ENCODE measurements around the gene ERCC1.

The ERCC1 gene

DNA sequence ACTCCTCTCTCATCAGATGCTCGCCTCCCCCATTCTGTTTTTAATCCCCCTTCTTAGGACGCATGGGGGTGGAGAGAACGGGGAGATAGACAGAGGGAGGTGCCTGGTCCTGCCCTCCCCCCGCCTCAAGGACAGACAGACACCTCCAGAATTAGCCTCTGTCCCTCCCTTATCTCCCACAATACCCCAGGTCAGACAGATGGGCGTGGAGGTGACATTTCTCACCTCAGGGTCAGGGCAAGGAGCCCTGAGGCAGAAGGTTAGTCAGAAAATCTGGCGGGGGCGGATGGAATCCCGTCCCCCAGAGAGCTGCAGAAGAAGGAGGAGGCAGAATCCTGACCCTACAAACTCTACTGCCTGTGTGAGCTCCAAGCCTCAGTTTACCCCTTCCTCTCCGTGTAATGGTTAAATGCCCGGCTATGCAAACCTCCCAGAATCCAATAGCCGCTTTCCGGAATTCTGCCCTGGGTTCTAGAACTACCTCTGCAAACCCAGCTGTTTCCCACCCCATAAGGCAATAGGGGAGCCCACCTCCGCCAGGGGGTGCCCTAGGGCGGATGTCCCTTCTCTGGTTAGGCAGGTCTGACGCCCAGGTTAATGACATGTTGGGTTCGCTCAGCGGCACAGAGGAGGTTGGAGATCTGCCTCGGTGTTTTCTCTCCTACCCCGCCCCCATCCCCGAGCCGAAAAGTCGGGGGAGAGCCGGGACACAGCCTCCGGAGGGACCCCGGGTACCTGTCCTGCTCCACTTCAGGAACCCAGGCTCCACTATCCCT is 19.7 kb downstream of the ERCC1 start:
- DNase-seq: peak; percentile 70

DNA sequence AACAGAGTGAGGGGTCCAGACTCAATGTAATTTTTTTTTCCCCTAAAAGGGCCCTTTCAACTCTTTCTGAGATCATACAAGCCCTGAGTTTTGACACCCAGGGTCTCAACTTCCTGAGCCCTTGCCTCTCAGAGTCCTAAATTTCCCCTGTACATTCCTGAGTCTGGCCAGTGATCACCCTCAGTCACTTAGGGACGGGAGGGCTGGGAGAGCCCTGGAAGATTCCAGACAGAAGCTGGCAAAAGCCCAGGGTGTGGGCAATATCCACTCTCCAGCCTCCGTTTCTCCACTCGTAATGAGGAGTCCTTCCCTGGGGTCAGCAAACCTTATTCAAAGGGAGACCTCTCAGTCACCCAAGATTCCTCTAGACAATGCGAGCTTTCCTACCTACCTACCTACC is 20.4 kb downstream of the ERCC1 start:
- no peak for DNase-seq

DNA sequence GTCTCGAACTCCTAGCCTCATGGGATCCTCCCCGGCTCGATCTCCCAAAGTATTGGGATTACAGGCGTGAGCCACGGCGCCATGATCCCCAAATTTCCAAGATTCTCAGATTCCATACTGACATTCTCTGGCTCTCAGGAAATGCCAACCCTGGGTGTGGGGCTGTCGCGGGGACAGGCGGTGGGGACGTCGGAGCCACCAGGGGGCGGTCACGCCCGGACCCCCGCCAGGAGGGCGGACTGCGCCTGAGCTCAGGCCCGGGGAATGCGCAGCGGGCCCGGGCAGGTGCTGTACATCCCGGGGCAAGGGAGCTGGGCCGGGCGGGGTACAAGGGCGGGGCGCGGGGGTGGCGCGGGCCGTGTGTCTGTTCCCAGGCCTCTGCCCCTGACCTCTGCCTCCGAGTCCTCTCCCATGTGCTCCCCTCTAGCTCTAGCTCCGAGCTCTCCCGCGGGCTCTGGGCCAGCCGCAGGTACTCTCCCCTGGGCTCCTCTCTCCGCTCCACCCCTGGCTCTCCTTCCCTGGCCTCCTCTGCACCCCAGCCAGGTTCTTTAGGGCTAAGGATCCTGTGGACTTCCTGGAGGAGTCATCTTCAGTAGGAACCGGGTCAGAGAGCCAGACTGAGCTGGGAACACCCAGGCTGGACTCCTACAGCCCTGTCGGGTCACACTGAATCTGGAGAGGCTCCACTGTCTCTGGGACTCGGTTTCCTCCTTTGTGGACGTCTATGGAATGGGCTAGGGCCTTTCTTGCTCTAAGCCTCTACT is 21.2 kb downstream of the ERCC1 start:
- DNase-seq: no peak

DNA sequence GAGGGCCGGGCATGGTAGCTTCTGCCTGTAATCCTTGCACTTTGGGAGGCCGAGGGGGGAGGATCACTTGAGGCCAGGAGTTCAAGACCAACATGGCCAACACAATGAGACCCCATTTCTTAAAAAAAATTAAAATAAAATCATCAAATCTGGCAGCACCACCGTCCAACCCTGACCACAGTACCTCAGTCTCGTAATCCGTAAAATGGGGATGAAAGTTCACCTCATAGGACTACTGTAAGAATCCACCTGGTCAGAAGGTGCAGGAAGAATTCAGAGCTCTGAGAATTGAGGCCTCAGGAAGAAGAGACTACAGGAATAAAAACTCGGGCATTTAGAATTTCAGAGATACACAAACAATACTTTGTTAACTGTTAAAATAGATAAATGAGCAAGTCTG is 21.9 kb downstream of the ERCC1 start:
- no peak for DNase-seq

DNA sequence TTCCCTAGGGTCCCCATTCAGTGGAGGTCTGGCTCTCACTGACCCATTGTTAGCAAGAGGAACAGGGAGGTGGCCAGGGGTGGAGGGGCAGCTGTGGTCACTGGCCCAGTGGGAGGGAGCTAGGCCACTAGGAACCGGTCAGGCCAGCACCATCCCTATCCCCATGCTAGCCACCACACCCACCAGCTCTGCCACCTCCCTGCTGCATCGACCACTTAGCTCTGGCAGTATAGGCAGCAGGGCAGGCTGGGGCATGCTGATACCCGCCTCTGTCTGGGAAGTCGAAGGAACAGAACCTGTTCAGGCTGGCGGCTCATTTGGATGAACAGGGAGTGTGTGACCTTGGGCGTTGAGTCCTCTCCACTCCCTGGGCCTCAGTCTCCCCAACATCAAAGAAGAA is 23.5 kb downstream of the ERCC1 start:
- DNase-seq: no peak

DNA sequence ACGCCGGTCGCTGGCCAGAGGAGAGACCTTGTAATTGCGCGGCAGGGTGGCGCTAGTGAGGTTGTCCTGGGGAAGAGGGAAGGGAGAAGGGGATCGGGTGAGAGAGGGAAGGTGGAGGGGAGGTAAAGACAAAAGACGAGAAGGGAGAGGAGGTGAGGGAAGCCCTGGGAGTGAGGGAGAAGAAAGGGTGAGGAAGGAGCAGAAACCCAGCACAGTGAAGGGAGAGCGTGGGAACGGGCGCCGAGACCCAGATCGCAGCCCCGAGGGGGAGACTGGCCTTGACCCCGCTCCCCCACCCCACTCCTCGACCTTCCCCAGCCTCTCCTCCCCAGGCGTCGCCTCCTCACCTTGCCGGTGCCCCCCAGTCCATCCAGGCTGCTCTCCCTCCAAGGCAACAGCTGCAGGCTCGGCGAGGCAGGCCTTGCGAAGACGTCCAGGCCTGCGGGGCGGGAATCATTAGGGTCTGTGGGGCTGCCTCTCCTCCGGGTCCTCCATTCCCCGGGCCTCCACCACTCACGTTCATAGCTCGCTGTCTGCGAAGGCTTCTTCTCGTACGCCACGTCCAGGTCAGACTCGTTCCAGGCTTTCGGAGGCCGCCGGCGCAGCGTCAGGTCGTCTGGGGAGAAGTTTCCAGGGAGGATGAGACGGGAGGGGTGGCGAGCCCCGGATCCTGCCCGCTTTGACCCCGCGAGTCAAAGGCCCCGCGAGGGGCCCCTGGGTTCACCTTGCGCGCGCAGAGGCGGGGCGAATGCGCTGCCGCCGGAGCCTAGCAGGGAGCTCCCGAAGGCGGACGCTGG is 27.7 kb downstream of the ERCC1 start:
- DNase-seq: no peak

DNA sequence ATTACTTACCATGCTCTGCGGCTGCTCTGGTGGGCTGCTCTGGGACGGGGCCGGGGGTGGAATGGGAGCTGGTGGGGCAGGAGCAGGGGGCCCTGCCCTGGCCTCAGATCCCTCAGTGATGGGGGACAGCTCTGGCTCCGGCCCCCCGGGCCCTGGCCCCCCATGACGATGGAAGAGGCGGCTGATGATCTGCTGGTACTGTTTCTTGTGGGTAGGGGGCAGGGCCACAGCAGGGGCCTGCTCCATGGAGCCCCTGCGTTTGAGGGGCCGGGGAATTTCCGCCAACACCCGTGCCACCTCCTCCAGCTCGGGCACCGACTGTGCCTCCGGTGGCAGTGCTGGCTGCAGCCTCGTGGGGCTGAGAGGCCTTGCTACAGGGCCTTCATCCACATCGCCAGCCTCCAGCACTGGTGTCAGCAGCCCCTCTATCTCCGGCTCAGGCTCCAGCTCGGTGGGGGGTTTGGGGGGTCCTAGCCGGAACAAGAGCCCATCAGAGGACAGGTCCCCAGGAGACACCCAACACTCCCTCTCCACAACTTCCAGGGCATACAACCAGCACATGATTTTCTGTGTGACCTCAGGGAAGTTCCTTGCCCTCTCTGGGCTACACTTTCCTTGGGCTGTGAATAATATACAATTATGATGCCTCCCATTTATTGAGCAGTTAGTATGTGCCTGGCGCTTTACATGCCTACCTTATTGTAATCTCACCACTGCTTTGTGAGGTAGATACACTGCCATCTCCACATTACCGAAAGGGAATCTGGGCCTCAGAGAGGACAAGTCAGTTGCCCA is 31.6 kb downstream of the ERCC1 start:
- no peak for DNase-seq

DNA sequence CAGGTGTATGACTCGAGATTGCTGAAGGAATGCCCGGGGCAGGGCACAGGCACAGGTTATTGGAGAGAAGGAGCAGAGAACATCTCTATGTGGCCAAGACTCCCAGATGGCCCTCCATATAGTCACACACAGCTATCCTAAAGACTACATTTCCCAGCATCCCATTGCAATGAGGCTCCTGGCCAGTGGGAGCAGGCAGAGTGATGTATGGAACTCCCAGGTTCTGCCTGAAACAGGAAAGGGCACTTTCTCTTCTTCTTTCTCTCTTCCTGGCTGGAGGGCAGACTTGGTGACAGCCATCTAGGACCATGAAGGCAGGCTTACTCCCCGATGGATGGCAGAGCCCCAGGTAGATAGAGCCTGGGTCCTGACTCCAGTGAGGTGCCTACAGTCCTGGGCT is 32.4 kb downstream of the ERCC1 start:
- no peak for DNase-seq

DNA sequence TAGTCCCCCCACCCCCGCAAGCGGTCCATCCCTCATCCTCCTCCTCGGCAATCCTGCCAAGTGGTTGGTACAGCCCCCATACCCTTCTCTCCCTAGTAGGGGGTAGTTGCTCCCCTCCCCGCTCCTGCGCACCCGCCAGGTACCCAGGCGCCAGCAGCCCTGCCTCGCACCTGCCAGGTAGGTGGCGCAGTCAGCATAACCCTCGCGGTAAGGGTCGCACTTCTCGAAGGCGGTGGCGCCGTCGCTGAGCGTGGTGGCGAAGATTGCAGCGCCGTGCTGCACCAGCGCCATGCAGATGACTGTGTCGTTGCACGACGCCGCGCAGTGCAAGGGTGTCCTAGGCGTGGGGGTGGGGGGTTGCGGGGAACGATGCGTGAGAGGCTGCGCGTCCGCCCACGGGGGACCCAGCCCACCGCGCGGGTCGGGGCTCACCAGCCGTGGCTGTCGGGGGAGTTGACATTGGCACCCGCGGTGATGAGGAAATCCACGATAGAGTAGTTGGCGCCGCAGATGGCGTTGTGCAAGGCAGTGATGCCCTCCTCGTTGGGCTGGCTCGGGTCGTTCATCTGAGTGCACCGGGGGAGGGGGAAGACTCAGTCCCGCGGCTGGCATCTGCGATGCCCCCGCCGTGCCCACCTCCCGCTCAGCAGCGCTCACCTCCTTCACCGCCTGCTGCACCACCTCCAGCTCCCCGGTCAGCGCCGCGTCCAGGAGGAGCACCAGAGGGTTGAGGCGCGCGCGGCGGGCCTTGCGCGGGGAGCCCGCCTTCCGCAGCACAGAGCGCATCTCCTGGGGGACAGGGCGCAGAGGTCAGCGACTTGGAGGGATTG is 38.1 kb downstream of the ERCC1 start:
- DNase-seq: no peak

DNA sequence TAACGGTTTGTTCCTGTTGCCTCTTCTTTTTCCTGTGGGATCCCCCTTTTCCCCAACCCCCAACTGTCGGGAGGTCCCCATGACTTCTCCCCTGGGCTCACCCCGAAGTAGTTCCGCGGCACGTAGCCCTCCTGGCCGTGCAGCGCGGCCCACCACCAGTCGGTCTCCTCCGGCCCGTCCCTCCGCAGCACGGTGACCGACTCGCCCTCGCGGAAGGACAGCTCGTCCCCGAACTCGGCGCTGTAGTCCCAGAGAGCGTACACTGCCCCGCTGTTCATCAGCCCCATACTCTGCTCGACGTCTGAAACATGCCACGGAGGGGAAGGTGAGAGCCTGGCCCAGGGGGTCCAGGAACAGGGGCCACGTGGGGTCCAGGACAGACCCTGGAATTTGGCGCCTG is 41.3 kb downstream of the ERCC1 start:
- no peak for DNase-seq

DNA sequence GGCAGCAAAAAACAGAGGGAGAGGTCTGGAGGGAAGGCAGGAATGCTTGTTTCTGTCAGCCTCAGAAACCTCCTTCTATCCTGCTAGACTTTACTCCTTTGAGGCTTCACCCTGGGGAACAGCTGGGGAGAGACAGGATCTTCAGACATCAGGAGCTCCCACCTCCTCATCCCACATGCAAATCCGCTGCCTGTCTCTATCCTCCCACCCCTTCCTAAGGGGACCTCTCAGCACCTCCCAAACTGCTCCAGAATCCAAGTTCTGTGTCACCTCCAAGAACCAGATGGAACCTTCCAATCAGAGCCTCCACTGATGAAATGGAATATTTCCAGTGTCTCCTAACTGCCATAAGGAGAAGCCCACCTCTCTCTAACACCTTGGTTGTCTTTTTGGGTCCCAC is 43.6 kb downstream of the ERCC1 start:
- no peak for DNase-seq

DNA sequence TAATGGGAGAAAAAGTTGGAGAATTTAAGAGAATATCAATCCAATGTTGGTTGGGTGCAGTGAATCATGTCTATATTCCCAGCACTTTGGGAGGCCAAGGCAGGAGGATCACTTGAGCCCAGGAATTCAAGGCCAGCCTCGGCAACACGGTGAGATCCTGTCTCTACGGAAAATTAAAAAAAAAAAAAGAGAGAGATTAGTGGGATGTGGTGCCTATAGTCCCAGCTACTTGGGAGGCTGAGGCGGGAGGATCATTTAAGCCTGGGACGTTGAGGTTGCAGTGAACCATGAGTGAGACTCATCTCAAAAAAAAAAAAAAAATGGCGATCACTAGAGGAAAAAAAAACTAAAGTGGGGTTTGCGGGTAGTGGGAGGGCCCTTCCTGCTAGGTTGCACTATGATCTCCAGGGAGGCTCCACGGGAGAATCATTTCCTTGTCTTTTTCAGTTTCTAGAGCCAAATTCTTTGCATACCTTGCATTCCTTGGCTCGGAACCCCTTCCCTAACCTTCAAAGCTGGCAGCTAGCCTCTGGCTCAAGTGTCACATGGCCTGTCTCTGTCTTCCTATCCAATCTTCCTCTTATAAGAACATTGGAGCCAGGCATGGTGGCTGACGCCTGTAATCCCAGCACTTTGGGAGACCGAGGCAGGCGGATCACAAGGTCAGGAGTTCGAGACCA is 47.5 kb downstream of the ERCC1 start:
- DNase-seq: no peak

DNA sequence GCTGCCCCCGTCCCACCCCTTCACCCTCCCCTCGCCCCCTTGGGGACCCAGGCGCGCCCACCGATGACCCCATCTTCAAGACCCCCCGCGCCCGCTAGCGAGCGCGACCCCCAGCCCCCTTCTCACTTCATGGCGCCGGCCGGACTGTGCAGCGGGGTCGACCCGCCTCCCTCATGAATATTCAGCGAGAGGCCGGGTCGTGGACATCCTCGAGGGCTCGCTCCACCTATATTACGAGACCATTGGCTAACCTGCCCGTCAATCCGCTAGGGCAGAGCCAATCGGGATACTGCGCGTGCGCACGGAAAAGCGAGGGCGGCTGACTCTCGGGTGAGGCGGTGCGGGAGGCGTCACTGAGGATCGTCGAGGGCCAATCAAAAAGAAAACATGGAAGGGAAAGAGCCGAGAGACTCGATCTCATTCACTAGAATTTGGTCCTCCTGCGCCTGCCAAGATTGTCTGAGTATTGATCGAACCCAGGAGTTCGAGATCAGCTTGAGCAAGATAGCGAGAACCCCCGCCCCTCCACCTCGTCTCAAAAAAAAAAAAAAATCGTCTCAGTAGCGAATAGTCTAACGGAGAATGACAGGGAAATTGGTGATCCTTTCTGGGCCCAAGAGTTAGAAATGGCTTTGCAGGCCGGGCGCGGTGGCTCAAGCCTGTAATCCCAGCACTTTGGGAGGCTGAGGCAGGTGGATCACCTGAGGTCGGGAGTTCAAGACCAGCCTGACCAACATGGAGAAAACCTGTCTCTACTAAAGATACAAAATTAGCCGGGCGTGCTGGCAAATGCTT is 53.1 kb downstream of the ERCC1 start, which contains the start of gene ERCC2:
ERCC2 (minus strand) TSS at position 164 of the 795 bp plus-strand sequence; CDS start at position 131, 33 bp downstream.
- peak; percentile 100 for DNase-seq

DNA sequence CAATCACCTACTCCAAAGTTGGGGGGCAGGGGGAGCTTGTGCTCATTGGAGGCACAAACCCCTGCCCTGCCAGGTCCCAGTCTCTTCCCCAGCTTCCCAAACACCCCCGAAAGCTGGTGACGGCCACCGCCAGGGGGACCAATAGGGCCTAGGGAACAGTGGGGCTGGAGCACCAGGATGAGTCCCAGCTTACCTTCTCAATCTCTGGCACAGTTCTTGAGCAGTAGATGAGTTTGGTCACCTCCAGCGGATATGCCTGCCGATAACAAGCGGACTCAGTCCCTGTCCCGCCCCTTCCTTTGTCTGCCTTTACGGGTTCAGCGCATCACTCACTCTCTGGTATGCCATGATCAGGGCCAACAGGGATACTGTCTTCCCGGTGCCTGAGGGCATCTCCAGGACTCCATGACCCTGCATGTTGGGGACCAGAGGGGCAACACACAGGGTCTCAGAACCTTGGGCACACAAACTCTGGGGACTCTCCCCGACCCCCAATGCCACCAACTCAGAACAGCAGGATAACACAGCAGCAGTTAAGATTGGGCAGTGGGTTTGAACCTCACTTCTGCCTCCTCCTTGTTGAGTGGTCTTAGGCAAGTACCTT is 54.9 kb downstream of the ERCC1 start:
- no peak for DNase-seq

DNA sequence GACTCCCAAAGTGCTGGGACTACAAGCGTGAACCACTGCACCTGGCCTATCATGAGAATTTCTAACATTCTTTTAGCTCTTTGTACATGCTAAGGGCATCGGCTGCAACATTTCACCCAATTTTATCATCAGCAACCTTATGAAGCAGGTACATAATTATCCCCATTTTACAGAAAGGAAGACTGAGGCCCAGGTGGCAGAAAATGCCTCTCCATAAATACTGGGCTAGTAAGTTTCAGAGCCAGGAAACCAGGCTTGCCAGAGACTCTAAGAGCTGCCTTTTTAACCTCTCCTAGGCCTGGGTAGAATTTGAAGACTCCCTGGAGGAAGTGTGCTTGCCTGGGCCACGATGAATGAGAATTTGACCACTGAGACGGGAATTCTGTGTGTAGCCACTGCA is 55.6 kb downstream of the ERCC1 start:
- DNase-seq: no peak

DNA sequence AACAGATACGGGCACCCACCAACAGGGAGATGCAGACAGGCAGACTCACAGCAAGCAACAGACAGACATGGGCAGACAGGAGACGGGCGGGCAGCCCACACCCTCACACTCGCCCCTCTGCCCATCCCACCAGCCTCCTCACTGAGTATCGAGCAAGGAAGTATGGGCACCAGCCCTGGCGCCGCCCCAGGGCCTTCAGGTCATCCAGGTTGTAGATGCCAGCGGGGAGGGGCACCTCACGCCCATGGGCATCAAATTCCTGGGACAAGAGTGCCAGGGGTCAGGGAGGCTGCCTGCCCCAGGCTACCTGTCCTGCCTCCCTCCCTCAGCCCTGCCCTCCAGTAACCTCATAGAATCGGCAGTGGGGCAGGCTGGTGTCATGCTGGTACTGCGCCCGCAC is 59.0 kb downstream of the ERCC1 start:
- DNase-seq: no peak

DNA sequence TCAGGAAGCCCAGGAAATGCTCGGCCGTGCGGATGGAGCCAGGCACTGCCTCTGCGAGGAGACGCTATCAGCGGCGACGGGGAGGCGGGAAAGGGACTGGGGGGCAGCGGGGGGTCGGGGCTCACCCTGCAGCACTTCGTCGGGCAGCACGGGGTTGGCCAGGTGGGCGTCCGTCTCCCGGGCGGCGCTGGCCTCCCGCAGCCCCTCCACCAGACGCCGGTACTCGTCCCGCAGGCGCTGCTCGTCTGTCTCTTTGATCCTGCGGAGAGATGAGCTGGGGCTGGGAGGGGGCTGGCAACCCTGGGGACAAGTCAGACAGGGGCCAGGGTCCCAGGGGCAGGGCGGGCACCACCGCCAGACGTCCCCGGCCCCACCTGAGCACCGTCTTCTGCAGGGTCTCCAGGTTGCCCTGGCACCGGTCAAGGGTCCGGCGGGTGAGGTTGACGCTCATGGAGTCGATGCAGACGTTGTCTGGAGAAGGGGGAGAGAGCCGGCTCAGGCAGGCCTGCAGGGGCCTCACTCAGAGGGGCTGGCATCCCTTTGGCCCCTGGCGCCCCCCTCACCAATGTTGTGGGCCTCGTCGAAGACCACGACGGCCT is 59.8 kb downstream of the ERCC1 start:
- DNase-seq: no peak

DNA sequence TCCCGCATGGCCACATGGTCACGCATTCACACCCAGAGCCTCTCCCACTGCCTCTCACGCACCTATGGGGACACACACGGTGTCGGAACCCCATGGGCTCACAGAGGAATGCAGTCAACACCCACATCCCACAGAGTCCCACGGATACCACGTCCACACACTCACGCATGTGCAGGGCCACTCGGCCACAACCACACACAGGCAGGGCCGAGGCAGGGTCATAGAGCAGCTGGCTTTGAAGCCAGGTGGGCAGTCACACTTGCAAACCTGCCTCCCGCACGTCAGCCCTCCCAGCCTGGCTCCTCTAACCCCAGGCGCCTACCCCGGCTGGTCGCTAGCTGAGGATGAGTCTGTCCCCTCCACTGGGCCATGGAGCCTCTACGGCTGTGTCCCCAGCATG is 61.4 kb downstream of the ERCC1 start:
- no peak for DNase-seq

DNA sequence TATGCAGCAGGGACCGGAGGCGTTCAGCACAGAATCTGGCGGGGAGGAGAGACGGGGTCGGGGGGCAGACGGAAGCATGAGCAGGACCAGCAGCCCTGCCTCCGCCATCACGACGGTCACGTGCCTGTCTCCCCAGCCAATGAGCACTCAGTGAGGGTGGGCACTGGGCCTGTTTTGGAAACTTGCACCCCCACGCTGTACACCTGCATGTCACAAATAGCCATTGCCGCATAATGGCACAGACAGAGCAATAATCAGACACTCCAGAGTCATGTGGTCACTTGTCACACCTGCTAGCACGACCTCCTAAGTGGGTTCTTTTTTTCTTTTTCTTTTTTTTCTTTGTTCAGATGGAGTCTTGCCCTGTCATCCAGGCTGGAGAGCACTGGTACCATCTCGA is 62.1 kb downstream of the ERCC1 start:
- no peak for DNase-seq

Data from activated CD4-positive, alpha-beta T cell treated with anti-CD3 and anti-CD28 coated beads, Interleukin-2, amount 50 U/mL, for 16 hours (primary cell).